NB4 (cell line): ENCODE measurements around the gene PRRT2.

Source experiments
- MYC ChIP-seq: IDR thresholded peaks from 2 replicates; pipeline ENCODE4 v1.6.1; 2011; ENCODE audit warnings: low read depth, low read length
- TF ChIP-seq, protein P1 (sequence below): IDR thresholded peaks from 2 replicates; pipeline ENCODE4 v1.6.1; 2011; ENCODE audit warnings: low read depth, low read length

DNA sequence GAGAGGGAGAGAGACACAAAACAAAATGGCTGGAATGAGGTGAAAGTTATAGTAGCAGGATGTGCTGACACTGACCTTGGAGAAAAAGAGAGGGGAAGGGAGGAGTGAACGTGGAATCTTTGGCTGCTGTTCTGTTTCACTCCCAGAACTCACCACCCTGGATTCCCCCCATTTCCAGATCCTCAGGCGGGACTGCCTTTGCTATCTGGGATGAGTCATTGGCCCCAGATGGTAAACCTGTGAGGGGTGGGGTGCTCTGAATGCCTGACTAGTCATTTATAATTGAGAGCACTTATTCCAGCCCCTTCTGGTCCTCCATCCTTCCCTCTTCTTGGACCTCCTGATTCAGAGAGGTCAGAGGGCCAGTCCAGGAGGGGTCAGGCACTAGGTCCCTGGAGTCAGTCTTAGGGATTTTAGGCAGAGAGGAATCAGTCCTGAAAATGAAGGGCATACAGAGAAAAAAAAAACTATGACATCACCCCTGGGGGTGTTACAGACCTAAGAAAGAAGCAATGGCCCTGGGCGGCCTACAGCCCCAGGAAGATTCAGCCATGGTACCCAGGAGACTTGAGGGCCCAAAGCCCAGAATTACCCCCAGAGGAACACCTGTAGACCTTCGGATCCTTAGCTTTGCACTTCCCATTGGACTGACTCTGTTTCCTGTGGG is 36.1 kb upstream of the PRRT2 start:
- TF ChIP-seq MYC: no peak
- TF ChIP-seq, protein P1, sequence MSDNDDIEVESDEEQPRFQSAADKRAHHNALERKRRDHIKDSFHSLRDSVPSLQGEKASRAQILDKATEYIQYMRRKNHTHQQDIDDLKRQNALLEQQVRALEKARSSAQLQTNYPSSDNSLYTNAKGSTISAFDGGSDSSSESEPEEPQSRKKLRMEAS: no peak
